Activated CD8-positive, alpha-beta memory T cell treated with anti-CD3 and anti-CD28 coated beads, Interleukin-2, amount 50 U/mL, for 4 hours (primary cell): Measurements from ENCODE around the gene CROT.
"Not testable (repeated sequence)": the region's sequence is repeated elsewhere in the genome, so short reads cannot be mapped to it uniquely, and the experiment has no call there.

Source experiments
- DNase-seq: peaks from one replicate; pipeline ENCODE4 v3.0.0-alpha.2; 2020

CROT gene

GRCh38 chr7:87345166-87345927 is at the start of gene CROT:
CROT (plus strand) TSS chr7:87345664; CDS start chr7:87349069, 3,405 bp downstream.
- DNase-seq = peak; percentile 94

- DNase-seq = no peak
Observed at GRCh38 chr7:87300756-87301155, 44.7 kb upstream of the CROT start.

GRCh38 chr7:87310790-87311419 is 34.6 kb upstream of the CROT start:
- DNase-seq = no peak

- peak; percentile 61 for DNase-seq
Observed at GRCh38 chr7:87312215-87312865, 33.1 kb upstream of the CROT start.

- no peak for DNase-seq
Observed at GRCh38 chr7:87316097-87316700, 29.3 kb upstream of the CROT start.

GRCh38 chr7:87316846-87317552 is 28.5 kb upstream of the CROT start:
- DNase-seq = no peak

GRCh38 chr7:87317691-87318245 is 27.7 kb upstream of the CROT start:
- DNase-seq = no peak

- DNase-seq = no peak
Observed at GRCh38 chr7:87318741-87319140, 26.7 kb upstream of the CROT start.

- not testable (repeated sequence) for DNase-seq
Observed at GRCh38 chr7:87319154-87319581, 26.3 kb upstream of the CROT start.

GRCh38 chr7:87322912-87323311 is 22.6 kb upstream of the CROT start:
- DNase-seq = no peak

- DNase-seq = no peak
Observed at GRCh38 chr7:87325576-87326370, 19.7 kb upstream of the CROT start.

GRCh38 chr7:87328281-87328680 is 17.2 kb upstream of the CROT start:
- no peak for DNase-seq

GRCh38 chr7:87330316-87330715 is 15.1 kb upstream of the CROT start:
- DNase-seq = no peak

- no peak for DNase-seq
Observed at GRCh38 chr7:87330942-87331341, 14.5 kb upstream of the CROT start.

GRCh38 chr7:87331687-87332252 is 13.7 kb upstream of the CROT start:
- DNase-seq = no peak

- DNase-seq = no peak
Observed at GRCh38 chr7:87332321-87332720, 13.1 kb upstream of the CROT start.

GRCh38 chr7:87336136-87336535 is 9.3 kb upstream of the CROT start:
- DNase-seq = no peak

- DNase-seq = no peak
Observed at GRCh38 chr7:87337331-87337730, 8.1 kb upstream of the CROT start.

- DNase-seq = no peak
Observed at GRCh38 chr7:87339373-87339897, 6.0 kb upstream of the CROT start.

- DNase-seq = no peak
Observed at GRCh38 chr7:87341441-87341840, 4.0 kb upstream of the CROT start.

GRCh38 chr7:87342231-87342630 is 3.2 kb upstream of the CROT start:
- no peak for DNase-seq
